HUES48 (cell line): ENCODE measurements around the gene NLRP6.
A peak's percentile ranks its signal among the peaks of the same experiment; 100 is the strongest.

Experiments used
- H3K27ac ChIP-seq: one replicate; pipeline ENCODE4 v1.7.0; 2013; ENCODE audit warnings: low read depth, low read length, inconsistent platforms
- H3K27me3 ChIP-seq: 2 replicates; pipeline ENCODE4 v1.6.1; 2013; ENCODE audit warnings: mild to moderate bottlenecking, low read length; ENCODE audit not compliant: control insufficient read depth, insufficient read depth
- H3K36me3 ChIP-seq: 2 replicates; pipeline ENCODE4 v1.6.1; 2013; ENCODE audit warnings: low read length; ENCODE audit not compliant: control insufficient read depth, insufficient read depth
- H3K4me1 ChIP-seq: 2 replicates; pipeline ENCODE4 v1.6.1; 2013; ENCODE audit warnings: mild to moderate bottlenecking, low read length; ENCODE audit not compliant: control insufficient read depth, insufficient read depth
- H3K4me3 ChIP-seq: 2 replicates; pipeline ENCODE4 v1.5.1; 2013; ENCODE audit warnings: mild to moderate bottlenecking, low read depth, low read length
- H3K9ac ChIP-seq: 2 replicates; pipeline ENCODE4 v1.6.1; 2013; ENCODE audit warnings: mild to moderate bottlenecking, low read depth, low read length, moderate library complexity
- H3K9me3 ChIP-seq: 2 replicates; pipeline ENCODE4 v1.6.1; 2013; ENCODE audit warnings: low read length; ENCODE audit not compliant: control insufficient read depth, insufficient read depth

The NLRP6 gene

GRCh38 chr11:241634-242033, 36.6 kb upstream of the NLRP6 start:
- peaks cover 71% of the 10 kb centered on the region for H3K36me3 ChIP-seq
- H3K4me3 ChIP-seq: no peak overlapping the region
- H3K27me3 ChIP-seq: no peaks in the 10 kb centered on the region
- peaks cover 8% of the 10 kb centered on the region for H3K4me1 ChIP-seq
- H3K9ac ChIP-seq: no peak overlapping the region
- H3K9me3 ChIP-seq: no peaks in the 10 kb centered on the region
- H3K27ac ChIP-seq: no peak overlapping the region

GRCh38 chr11:244376-244775, 33.8 kb upstream of the NLRP6 start:
- Histone ChIP-seq H3K27ac (no peak overlapping the region), H3K9ac (no peak overlapping the region), H3K4me3 (no peak overlapping the region), H3K4me1 (no peaks in the 10 kb centered on the region), H3K9me3 (no peaks in the 10 kb centered on the region), H3K27me3 (no peaks in the 10 kb centered on the region), H3K36me3 (peaks cover 91% of the 10 kb centered on the region)

GRCh38 chr11:249062-249461, 29.1 kb upstream of the NLRP6 start:
- H3K9me3 ChIP-seq: no peaks in the 10 kb centered on the region
- H3K4me1 ChIP-seq: no peaks in the 10 kb centered on the region
- peaks cover 91% of the 10 kb centered on the region for H3K36me3 ChIP-seq
- H3K4me3 ChIP-seq: no peak overlapping the region
- no peaks in the 10 kb centered on the region for H3K27me3 ChIP-seq
- H3K27ac ChIP-seq: no peak overlapping the region
- H3K9ac ChIP-seq: no peak overlapping the region

- Histone ChIP-seq H3K9ac (no peak overlapping the region), H3K36me3 (peaks cover 80% of the 10 kb centered on the region), H3K4me3 (no peak overlapping the region), H3K9me3 (no peaks in the 10 kb centered on the region), H3K4me1 (no peaks in the 10 kb centered on the region), H3K27me3 (no peaks in the 10 kb centered on the region), H3K27ac (peak overlapping the region; percentile 32)
These were observed 27.9 kb upstream of the NLRP6 start for GRCh38 chr11:250274-250673.

- no peak overlapping the region for H3K9ac ChIP-seq
- H3K27ac ChIP-seq: peak overlapping the region; percentile 32
- no peaks in the 10 kb centered on the region for H3K4me1 ChIP-seq
- no peaks in the 10 kb centered on the region for H3K9me3 ChIP-seq
- no peaks in the 10 kb centered on the region for H3K27me3 ChIP-seq
- H3K36me3 ChIP-seq: peaks cover 74% of the 10 kb centered on the region
- no peak overlapping the region for H3K4me3 ChIP-seq
These were observed 27.4 kb upstream of the NLRP6 start for GRCh38 chr11:250740-251299.

GRCh38 chr11:251550-251949, 26.7 kb upstream of the NLRP6 start:
- Histone ChIP-seq H3K9ac (no peak overlapping the region), H3K27me3 (no peaks in the 10 kb centered on the region), H3K9me3 (no peaks in the 10 kb centered on the region), H3K4me1 (no peaks in the 10 kb centered on the region), H3K4me3 (no peak overlapping the region), H3K27ac (no peak overlapping the region), H3K36me3 (peaks cover 68% of the 10 kb centered on the region)

- no peaks in the 10 kb centered on the region for H3K27me3 ChIP-seq
- H3K4me3 ChIP-seq: no peak overlapping the region
- peaks cover 58% of the 10 kb centered on the region for H3K36me3 ChIP-seq
- H3K27ac ChIP-seq: no peak overlapping the region
- no peaks in the 10 kb centered on the region for H3K9me3 ChIP-seq
- no peak overlapping the region for H3K9ac ChIP-seq
- no peaks in the 10 kb centered on the region for H3K4me1 ChIP-seq
These were observed 25.5 kb upstream of the NLRP6 start for GRCh38 chr11:252666-253065.

GRCh38 chr11:253160-253885, 24.9 kb upstream of the NLRP6 start:
- Histone ChIP-seq H3K9me3 (no peaks in the 10 kb centered on the region), H3K27me3 (no peaks in the 10 kb centered on the region), H3K9ac (no peak overlapping the region), H3K27ac (no peak overlapping the region), H3K36me3 (peaks cover 52% of the 10 kb centered on the region), H3K4me3 (no peak overlapping the region), H3K4me1 (no peaks in the 10 kb centered on the region)

GRCh38 chr11:253886-254270, 24.3 kb upstream of the NLRP6 start:
- Histone ChIP-seq H3K9ac (no peak overlapping the region), H3K27me3 (no peaks in the 10 kb centered on the region), H3K27ac (no peak overlapping the region), H3K4me1 (no peaks in the 10 kb centered on the region), H3K4me3 (no peak overlapping the region), H3K36me3 (peaks cover 46% of the 10 kb centered on the region), H3K9me3 (no peaks in the 10 kb centered on the region)

- H3K9ac ChIP-seq: no peak overlapping the region
- H3K27me3 ChIP-seq: no peaks in the 10 kb centered on the region
- H3K4me1 ChIP-seq: no peaks in the 10 kb centered on the region
- H3K9me3 ChIP-seq: no peaks in the 10 kb centered on the region
- H3K27ac ChIP-seq: no peak overlapping the region
- H3K36me3 ChIP-seq: peaks cover 36% of the 10 kb centered on the region
- H3K4me3 ChIP-seq: no peak overlapping the region
These were observed 23.0 kb upstream of the NLRP6 start for GRCh38 chr11:255176-255575.

GRCh38 chr11:255816-256215, 22.4 kb upstream of the NLRP6 start:
- Histone ChIP-seq H3K9ac (no peak overlapping the region), H3K9me3 (no peaks in the 10 kb centered on the region), H3K4me3 (no peak overlapping the region), H3K27ac (no peak overlapping the region), H3K36me3 (peaks cover 31% of the 10 kb centered on the region), H3K4me1 (no peaks in the 10 kb centered on the region), H3K27me3 (no peaks in the 10 kb centered on the region)
